Activated T-cell treated with anti-CD3 and anti-CD28 coated beads for 48 hours (primary cell): ENCODE measurements around the gene TOP3B.
"Not testable (repeated sequence)": the region's sequence is repeated elsewhere in the genome, so short reads cannot be mapped to it uniquely, and the experiment has no call there.

Source experiments
- DNase-seq: peaks from one replicate; pipeline ENCODE4 v3.0.0-alpha.2; 2020; ENCODE audit warnings: low read depth

The TOP3B gene

GRCh38 chr22:21926728-21927127, 55.9 kb downstream of the TOP3B start:
- no peak for DNase-seq

- no peak for DNase-seq
These were observed 59.4 kb downstream of the TOP3B start for GRCh38 chr22:21923163-21923561.

GRCh38 chr22:21922370-21923162, 60.0 kb downstream of the TOP3B start:
- no peak for DNase-seq

GRCh38 chr22:21921729-21922128, 60.9 kb downstream of the TOP3B start:
- no peak for DNase-seq

- no peak for DNase-seq
These were observed 61.3 kb downstream of the TOP3B start for GRCh38 chr22:21921184-21921721.

GRCh38 chr22:21920341-21921183, 62.0 kb downstream of the TOP3B start:
- DNase-seq: no peak

GRCh38 chr22:21919526-21920307, 62.9 kb downstream of the TOP3B start:
- no peak for DNase-seq

GRCh38 chr22:21918466-21919185, 64.0 kb downstream of the TOP3B start:
- no peak for DNase-seq

- no peak for DNase-seq
These were observed 64.7 kb downstream of the TOP3B start for GRCh38 chr22:21917959-21918261.

- DNase-seq: no peak
These were observed 65.2 kb downstream of the TOP3B start for GRCh38 chr22:21917181-21917958.

- no peak for DNase-seq
These were observed 66.2 kb downstream of the TOP3B start for GRCh38 chr22:21916309-21916918.

GRCh38 chr22:21915624-21916308, 66.8 kb downstream of the TOP3B start:
- no peak for DNase-seq

- DNase-seq: not testable (repeated sequence)
These were observed 68.4 kb downstream of the TOP3B start for GRCh38 chr22:21914033-21914642.

- DNase-seq: not testable (repeated sequence)
These were observed 72.2 kb downstream of the TOP3B start for GRCh38 chr22:21910367-21910766.

GRCh38 chr22:21909871-21910270, 72.7 kb downstream of the TOP3B start:
- no peak for DNase-seq

- DNase-seq: no peak
These were observed 74.7 kb downstream of the TOP3B start for GRCh38 chr22:21907638-21908522.
